Natural killer cell treated with Interleukin-12 subunit alpha and Interleukin-12 subunit beta and Interleukin-15 and Interleukin-18, amount 100 ng/mL, for 72 hours (primary cell): ENCODE measurements around the gene ATP13A2. TPM values are rescaled to one million over a fixed set of nuclear protein-coding genes. Genes with fewer than 3 reads are reported as not detected.
A peak's percentile ranks its signal among the peaks of the same experiment; 100 is the strongest.
"Not testable (repeated sequence)": the region's sequence is repeated elsewhere in the genome, so short reads cannot be mapped to it uniquely, and the experiment has no call there.

Experiments used
- ATAC-seq, 2 donors: fragments of 150-1000 bp; cut with Tn5 transposase in 1 of 2; sonication (Bioruptor Pico), chemical (Tn5 transposase) in 1 of 2; 2 replicates each; pipeline ENCODE4 v1.10.0; 2021
- DNase-seq: peaks from one replicate; pipeline ENCODE4 v3.0.0; 2022; ENCODE audit warnings: low spot score
- H3K27ac Mint-ChIP-seq, 2 donors: 1 replicate in 1 of 2; 2 replicates in 1 of 2; pipeline ENCODE4 v1.8.0; 2022; ENCODE audit warnings: mixed read lengths in 2 of 2, mild to moderate bottlenecking in 1 of 2, moderate library complexity in 1 of 2
- H3K27me3 Mint-ChIP-seq, 2 donors: 1 replicate in 1 of 2; 2 replicates in 1 of 2; pipeline ENCODE4 v1.8.0; 2022; ENCODE audit warnings: mixed read lengths in 2 of 2
- H3K36me3 Mint-ChIP-seq: one replicate; pipeline ENCODE4 v1.8.0; 2022; ENCODE audit warnings: mixed read lengths
- H3K4me1 Mint-ChIP-seq, 2 donors: 1 replicate in 1 of 2; 2 replicates in 1 of 2; pipeline ENCODE4 v1.8.0; 2022; ENCODE audit warnings: low read depth in 2 of 2, mixed read lengths in 2 of 2, mild to moderate bottlenecking in 1 of 2
- H3K4me3 Mint-ChIP-seq: one replicate; pipeline ENCODE4 v1.8.0; 2022; ENCODE audit warnings: mixed read lengths
- H3K9me3 Mint-ChIP-seq: 2 replicates; pipeline ENCODE4 v1.8.0; 2022; ENCODE audit warnings: mixed read lengths
- total RNA-seq, 2 donors: library from RNA; stranded (reverse); gene quantifications; one replicate each; pipeline ENCODE4 v1.2.3, GENCODE V29; 2022

The ATP13A2 gene
- total RNA-seq, 2 donors from 2014 or later = 68.0 to 88.3 TPM

GRCh38 chr1:16964169-16964568 lies 47.6 kb downstream of the ATP13A2 start:
- not testable (repeated sequence) for ATAC-seq, H3K27ac Mint-ChIP-seq, H3K9me3 Mint-ChIP-seq, H3K4me3 Mint-ChIP-seq, H3K27me3 Mint-ChIP-seq, H3K36me3 Mint-ChIP-seq, DNase-seq
- H3K4me1 Mint-ChIP-seq = peaks cover 0 to 15% of the 10 kb centered on the region in 2 donors

GRCh38 chr1:16961297-16962133 lies 50.2 kb downstream of the ATP13A2 start:
- no peak for ATAC-seq
- Mint-ChIP-seq H3K9me3 (no peaks in the 10 kb centered on the region), H3K27me3 (no peaks in the 10 kb centered on the region), H3K27ac (peak overlapping the region in 1 of 2 donors; percentile 17), H3K4me1 (peaks cover 0 to 15% of the 10 kb centered on the region in 2 donors), H3K4me3 (peak overlapping the region; percentile 65), H3K36me3 (no peaks in the 10 kb centered on the region)
- DNase-seq = no peak

GRCh38 chr1:16960560-16961296 lies 51.0 kb downstream of the ATP13A2 start:
- ATAC-seq (peak; percentile 94), DNase-seq (peak; percentile 88)
- H3K9me3 Mint-ChIP-seq = no peaks in the 10 kb centered on the region

GRCh38 chr1:16958475-16958874 lies 53.3 kb downstream of the ATP13A2 start:
- Mint-ChIP-seq H3K4me1 (peaks cover 0 to 8% of the 10 kb centered on the region in 2 donors), H3K36me3 (no peaks in the 10 kb centered on the region), H3K27ac (no peak overlapping the region), H3K9me3 (no peaks in the 10 kb centered on the region), H3K4me3 (no peak overlapping the region), H3K27me3 (no peaks in the 10 kb centered on the region)
- DNase-seq = no peak
- ATAC-seq = no peak

More at GRCh38 chr1:16960560-16961296, 51.0 kb downstream of the ATP13A2 start:
- peak overlapping the region; percentile 77 for H3K4me3 Mint-ChIP-seq
- no peaks in the 10 kb centered on the region for H3K27me3 Mint-ChIP-seq
- no peaks in the 10 kb centered on the region for H3K36me3 Mint-ChIP-seq
- H3K4me1 Mint-ChIP-seq = peaks cover 0 to 15% of the 10 kb centered on the region in 2 donors
- H3K27ac Mint-ChIP-seq = peak overlapping the region in 1 of 2 donors; percentile 73

- Mint-ChIP-seq H3K27me3 (no peaks in the 10 kb centered on the region), H3K9me3 (no peaks in the 10 kb centered on the region), H3K4me3 (no peak overlapping the region), H3K36me3 (no peaks in the 10 kb centered on the region), H3K4me1 (peaks cover 0 to 10% of the 10 kb centered on the region in 2 donors), H3K27ac (no peak overlapping the region)
- no peak for ATAC-seq
- DNase-seq = no peak
Observed at GRCh38 chr1:16957731-16958130, 54.0 kb downstream of the ATP13A2 start.

- Mint-ChIP-seq H3K27ac (no peak overlapping the region), H3K4me1 (peaks cover 0 to 11% of the 10 kb centered on the region in 2 donors), H3K27me3 (no peaks in the 10 kb centered on the region), H3K4me3 (no peak overlapping the region), H3K36me3 (no peaks in the 10 kb centered on the region), H3K9me3 (no peaks in the 10 kb centered on the region)
- DNase-seq (no peak), ATAC-seq (no peak)
Observed at GRCh38 chr1:16956775-16957174, 55.0 kb downstream of the ATP13A2 start.

GRCh38 chr1:16955186-16955585 lies 56.5 kb downstream of the ATP13A2 start:
- no peaks in the 10 kb centered on the region for H3K36me3 Mint-ChIP-seq
- no peak overlapping the region for H3K4me3 Mint-ChIP-seq
- no peaks in the 10 kb centered on the region for H3K27me3 Mint-ChIP-seq
- H3K27ac Mint-ChIP-seq = no peak overlapping the region
- peaks cover 0 to 4% of the 10 kb centered on the region in 2 donors for H3K4me1 Mint-ChIP-seq
- ATAC-seq (no peak), DNase-seq (no peak)
- no peaks in the 10 kb centered on the region for H3K9me3 Mint-ChIP-seq

GRCh38 chr1:16954579-16954978 lies 57.1 kb downstream of the ATP13A2 start:
- Mint-ChIP-seq H3K36me3 (no peaks in the 10 kb centered on the region), H3K4me1 (peaks cover 0 to 3% of the 10 kb centered on the region in 2 donors), H3K27ac (no peak overlapping the region), H3K27me3 (no peaks in the 10 kb centered on the region), H3K4me3 (no peak overlapping the region), H3K9me3 (no peaks in the 10 kb centered on the region)
- DNase-seq (no peak), ATAC-seq (no peak)

- H3K27me3 Mint-ChIP-seq, H3K4me1 Mint-ChIP-seq, ATAC-seq, H3K4me3 Mint-ChIP-seq, H3K36me3 Mint-ChIP-seq, H3K27ac Mint-ChIP-seq, DNase-seq, H3K9me3 Mint-ChIP-seq: not testable (repeated sequence)
Observed at GRCh38 chr1:16952376-16952775, 59.4 kb downstream of the ATP13A2 start.

GRCh38 chr1:16949026-16949425 lies 62.7 kb downstream of the ATP13A2 start:
- not testable (repeated sequence) for DNase-seq, H3K4me1 Mint-ChIP-seq, H3K36me3 Mint-ChIP-seq, H3K4me3 Mint-ChIP-seq, H3K27ac Mint-ChIP-seq, H3K9me3 Mint-ChIP-seq, H3K27me3 Mint-ChIP-seq, ATAC-seq

- H3K27ac Mint-ChIP-seq, H3K27me3 Mint-ChIP-seq, H3K4me1 Mint-ChIP-seq, H3K4me3 Mint-ChIP-seq, H3K9me3 Mint-ChIP-seq, H3K36me3 Mint-ChIP-seq, DNase-seq: not testable (repeated sequence)
- ATAC-seq = peak; percentile 3 to 33
Observed at GRCh38 chr1:16948282-16948891, 63.3 kb downstream of the ATP13A2 start.

GRCh38 chr1:16946646-16947045 lies 65.1 kb downstream of the ATP13A2 start:
- H3K9me3 Mint-ChIP-seq = no peaks in the 10 kb centered on the region
- DNase-seq = no peak
- no peaks in the 10 kb centered on the region for H3K4me1 Mint-ChIP-seq
- H3K27ac Mint-ChIP-seq = no peak overlapping the region
- ATAC-seq = no peak
- no peaks in the 10 kb centered on the region for H3K27me3 Mint-ChIP-seq
- H3K4me3 Mint-ChIP-seq = no peak overlapping the region
- H3K36me3 Mint-ChIP-seq = no peaks in the 10 kb centered on the region

- H3K36me3 Mint-ChIP-seq, H3K4me1 Mint-ChIP-seq: not testable (repeated sequence)
- peak in 1 of 2 donors; percentile 2 for ATAC-seq
Observed at GRCh38 chr1:16946185-16946584, 65.5 kb downstream of the ATP13A2 start.

GRCh38 chr1:16945512-16945911 lies 66.2 kb downstream of the ATP13A2 start:
- not testable (repeated sequence) for H3K27me3 Mint-ChIP-seq, H3K4me1 Mint-ChIP-seq, H3K4me3 Mint-ChIP-seq, H3K36me3 Mint-ChIP-seq, H3K9me3 Mint-ChIP-seq, H3K27ac Mint-ChIP-seq, DNase-seq
- ATAC-seq = peak; percentile 31 to 54

More at GRCh38 chr1:16946185-16946584, 65.5 kb downstream of the ATP13A2 start:
- H3K9me3 Mint-ChIP-seq, H3K27me3 Mint-ChIP-seq, H3K4me3 Mint-ChIP-seq, DNase-seq, H3K27ac Mint-ChIP-seq: not testable (repeated sequence)
